Skeletal muscle satellite cell (primary cell): Measurements from ENCODE around the gene SCAMP2. TPM values are rescaled to one million over a fixed set of nuclear protein-coding genes. Genes with fewer than 3 reads are reported as not detected.
"Not testable (repeated sequence)": the region's sequence is repeated elsewhere in the genome, so short reads cannot be mapped to it uniquely, and the experiment has no call there.

Experiments used
- H3K27me3 ChIP-seq: 2 replicates; pipeline ENCODE4 v1.7.0; 2013; ENCODE audit warnings: low read length; ENCODE audit not compliant: control insufficient read depth, insufficient read depth
- H3K36me3 ChIP-seq: 2 replicates; pipeline ENCODE4 v1.7.0; 2013; ENCODE audit warnings: mild to moderate bottlenecking, control low read depth, low read length; ENCODE audit not compliant: insufficient read depth
- H3K4me1 ChIP-seq: 2 replicates; pipeline ENCODE4 v1.7.0; 2013; ENCODE audit warnings: low read length; ENCODE audit not compliant: control insufficient read depth, insufficient read depth
- H3K4me2 ChIP-seq: 2 replicates; pipeline ENCODE4 v1.7.0; 2013; ENCODE audit warnings: mild to moderate bottlenecking, low read length
- H3K4me3 ChIP-seq: 2 replicates; pipeline ENCODE4 v1.7.0; 2013; ENCODE audit warnings: low read length
- H3K9ac ChIP-seq: 2 replicates; pipeline ENCODE4 v1.7.0; 2013; ENCODE audit warnings: mild to moderate bottlenecking, low read depth, low read length, moderate library complexity
- H3K9me3 ChIP-seq: replicated peaks from 2 replicates; pipeline ENCODE4 v1.7.0; 2013; ENCODE audit warnings: mild to moderate bottlenecking, control low read depth, low read length
- total RNA-seq: library from RNA; depleted of rRNA; stranded (reverse); fragments of >200 nt; gene quantifications from 2 replicates; pipeline ENCODE4 v1.2.3, GENCODE V29; 2012; rRNA removed

SCAMP2 gene
- total RNA-seq: 17.2 and 26.6 TPM in 2 replicates

GRCh38 chr15:74873036-74873755, at the start of gene SCAMP2:
SCAMP2 (minus strand) TSS chr15:74873365; CDS start chr15:74873255, 110 bp downstream.
- peak within 1 kb of the TSS; percentile 91 for H3K4me3 ChIP-seq
- peaks cover 19% of the 10 kb centered on the region for H3K4me1 ChIP-seq
- peaks cover 4% of the 10 kb centered on the region for H3K36me3 ChIP-seq
- peak within 1 kb of the TSS; percentile 91 for H3K4me2 ChIP-seq
- H3K27me3 ChIP-seq: no peaks in the 10 kb centered on the region
- H3K9me3 ChIP-seq: no peaks in the 10 kb centered on the region
- peak within 1 kb of the TSS; percentile 93 for H3K9ac ChIP-seq

- Histone ChIP-seq H3K27me3 (no peaks in the 10 kb centered on the region), H3K9ac (no peak overlapping the region), H3K36me3 (peaks cover 49% of the 10 kb centered on the region), H3K4me2 (no peak overlapping the region), H3K4me3 (no peak overlapping the region), H3K9me3 (no peaks in the 10 kb centered on the region), H3K4me1 (no peaks in the 10 kb centered on the region)
Measured at GRCh38 chr15:74920456-74920855, 47.3 kb upstream of the SCAMP2 start.

DNA sequence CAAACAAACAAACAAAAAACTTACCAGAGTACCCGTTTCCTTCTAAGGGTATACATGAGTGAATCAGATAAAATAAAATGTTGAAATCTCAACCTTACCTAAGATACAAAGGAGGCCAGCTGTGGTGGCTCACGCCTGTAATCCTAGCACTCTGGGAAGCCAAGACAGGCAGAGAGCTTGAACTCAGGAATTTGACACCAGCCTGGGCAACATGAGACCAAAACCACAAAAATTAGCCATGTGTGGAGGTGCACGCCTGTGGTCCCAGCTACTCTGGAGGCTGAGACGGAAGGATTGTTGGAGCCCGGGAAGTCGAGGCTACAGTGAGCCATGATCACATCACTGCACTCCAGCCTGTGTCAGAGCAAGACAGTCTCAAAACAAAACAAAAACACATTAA, 44.5 kb upstream of the SCAMP2 start:
- H3K27me3 ChIP-seq: no peaks in the 10 kb centered on the region
- no peak overlapping the region for H3K4me3 ChIP-seq
- H3K4me1 ChIP-seq: no peaks in the 10 kb centered on the region
- no peaks in the 10 kb centered on the region for H3K9me3 ChIP-seq
- peaks cover 44% of the 10 kb centered on the region for H3K36me3 ChIP-seq
- H3K4me2 ChIP-seq: no peak overlapping the region
- H3K9ac ChIP-seq: no peak overlapping the region

DNA sequence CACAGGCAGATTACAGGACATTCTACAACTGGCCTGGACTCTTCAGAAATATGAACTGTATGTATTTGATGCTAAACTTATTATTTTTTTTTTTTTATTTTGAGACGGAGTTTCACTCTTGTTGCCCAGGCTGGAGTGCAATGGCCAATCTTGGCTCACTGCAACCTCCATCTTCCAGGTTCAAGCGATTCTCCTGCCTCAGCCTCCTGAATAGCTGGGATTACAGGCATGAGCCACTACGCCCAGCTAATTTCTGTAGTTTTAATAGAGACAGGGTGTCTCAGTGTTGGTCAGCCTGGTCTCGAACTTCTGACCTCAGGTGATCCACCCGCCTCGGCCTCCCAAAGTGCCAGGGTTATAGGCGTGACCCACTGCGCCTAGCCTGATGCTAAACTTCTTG, 40.6 kb upstream of the SCAMP2 start:
- H3K4me3 ChIP-seq, H3K9me3 ChIP-seq, H3K9ac ChIP-seq, H3K4me2 ChIP-seq, H3K27me3 ChIP-seq, H3K4me1 ChIP-seq: not testable (repeated sequence)
- peaks cover 27% of the 10 kb centered on the region for H3K36me3 ChIP-seq

DNA sequence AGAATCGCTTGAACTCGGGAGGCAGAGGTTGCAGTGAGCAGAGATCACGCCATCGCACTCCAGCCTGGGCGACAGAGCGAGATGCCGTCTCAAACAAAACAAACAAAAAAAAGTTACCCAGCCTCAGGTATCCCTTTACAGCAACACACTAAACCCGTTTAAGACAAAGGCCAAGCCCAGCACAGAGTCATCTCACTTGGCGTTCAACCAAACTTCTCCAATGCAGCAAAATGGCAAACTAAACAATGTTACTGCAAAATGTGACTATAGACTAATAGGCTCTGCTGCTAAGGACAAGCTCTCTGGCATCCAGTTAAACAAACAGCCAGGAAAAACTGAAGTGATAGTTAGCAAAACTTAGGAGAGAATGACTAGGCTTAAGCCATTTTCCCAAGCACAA, 39.9 kb upstream of the SCAMP2 start:
- no peak overlapping the region for H3K9ac ChIP-seq
- no peaks in the 10 kb centered on the region for H3K9me3 ChIP-seq
- peaks cover 20% of the 10 kb centered on the region for H3K36me3 ChIP-seq
- H3K4me2 ChIP-seq: no peak overlapping the region
- no peaks in the 10 kb centered on the region for H3K4me1 ChIP-seq
- H3K27me3 ChIP-seq: no peaks in the 10 kb centered on the region
- no peak overlapping the region for H3K4me3 ChIP-seq

DNA sequence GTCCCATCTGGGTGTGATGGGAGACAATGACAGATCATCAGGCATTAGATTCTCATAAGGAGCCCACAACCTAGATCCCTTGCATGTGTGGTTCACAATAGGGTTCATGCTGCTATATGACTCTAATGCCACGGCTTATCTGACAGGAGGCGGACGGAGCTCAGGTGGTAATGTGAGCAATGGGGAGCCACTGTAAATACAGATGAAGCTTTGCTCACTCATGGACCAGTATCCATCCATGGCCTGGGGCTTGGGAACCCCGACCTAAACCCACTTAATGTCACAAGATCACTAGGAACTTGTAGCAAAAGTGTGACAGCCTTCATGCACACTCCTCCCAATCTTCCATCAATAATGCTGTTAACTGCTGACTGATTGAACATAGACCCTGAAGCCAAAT, 35.5 kb upstream of the SCAMP2 start:
- Histone ChIP-seq H3K4me3 (no peak overlapping the region), H3K4me2 (no peak overlapping the region), H3K27me3 (no peaks in the 10 kb centered on the region), H3K36me3 (peaks cover 24% of the 10 kb centered on the region), H3K9ac (no peak overlapping the region), H3K4me1 (peaks cover 25% of the 10 kb centered on the region), H3K9me3 (no peaks in the 10 kb centered on the region)

DNA sequence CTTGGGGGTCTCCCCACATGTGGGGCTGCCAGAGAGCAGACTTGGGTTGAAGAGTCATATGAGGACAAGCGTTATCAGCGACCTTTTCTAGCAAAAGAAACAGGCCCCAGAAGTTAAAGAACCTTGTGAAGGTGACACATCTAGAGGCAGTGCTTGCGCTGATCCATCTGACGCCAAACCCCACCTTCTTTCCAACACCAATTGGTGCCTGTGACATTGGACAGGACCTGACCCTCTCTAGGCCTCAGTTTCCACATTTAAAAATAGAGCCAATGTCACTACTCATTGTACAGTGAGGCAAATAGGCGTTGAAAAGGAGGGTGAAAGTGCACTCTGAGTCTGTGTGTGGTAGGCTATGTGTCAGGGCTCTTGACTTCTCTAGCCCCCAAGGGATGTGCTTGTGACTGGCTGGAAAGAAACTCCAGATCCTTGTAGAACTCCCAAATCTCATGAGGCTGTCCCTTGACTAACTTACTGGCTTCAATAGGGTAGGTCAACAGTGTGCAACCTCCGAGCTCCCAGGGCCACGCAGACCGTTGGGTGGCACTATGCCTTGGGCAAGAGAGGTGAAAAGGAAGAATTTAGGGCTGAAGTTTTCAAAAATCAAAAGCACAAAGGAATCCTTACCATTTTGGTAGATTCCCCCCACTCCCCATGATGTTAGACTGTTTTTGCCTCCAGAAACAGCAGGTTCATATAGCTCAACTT, 34.2 kb upstream of the SCAMP2 start:
- Histone ChIP-seq H3K36me3 (peaks cover 28% of the 10 kb centered on the region), H3K4me1 (peaks cover 27% of the 10 kb centered on the region), H3K9ac (peak overlapping the region; percentile 94), H3K9me3 (no peaks in the 10 kb centered on the region), H3K4me2 (peak overlapping the region; percentile 81), H3K4me3 (peak overlapping the region; percentile 82), H3K27me3 (no peaks in the 10 kb centered on the region)

GRCh38 chr15:74906450-74907162, 33.4 kb upstream of the SCAMP2 start, which contains the start of gene FAM219B:
FAM219B (minus strand) TSS chr15:74906851; CDS start chr15:74906800, 51 bp downstream.
- Histone ChIP-seq H3K27me3 (no peaks in the 10 kb centered on the region), H3K9me3 (no peaks in the 10 kb centered on the region), H3K4me3 (peak within 1 kb of the TSS; percentile 82), H3K4me1 (peaks cover 27% of the 10 kb centered on the region), H3K4me2 (peak within 1 kb of the TSS; percentile 81), H3K9ac (peak within 1 kb of the TSS; percentile 94), H3K36me3 (peaks cover 29% of the 10 kb centered on the region)

GRCh38 chr15:74906067-74906449, 32.9 kb upstream of the SCAMP2 start:
- Histone ChIP-seq H3K4me2 (peak overlapping the region; percentile 81), H3K9me3 (no peaks in the 10 kb centered on the region), H3K4me1 (peaks cover 30% of the 10 kb centered on the region), H3K27me3 (no peaks in the 10 kb centered on the region), H3K9ac (peak overlapping the region; percentile 94), H3K4me3 (peak overlapping the region; percentile 82), H3K36me3 (peaks cover 31% of the 10 kb centered on the region)

DNA sequence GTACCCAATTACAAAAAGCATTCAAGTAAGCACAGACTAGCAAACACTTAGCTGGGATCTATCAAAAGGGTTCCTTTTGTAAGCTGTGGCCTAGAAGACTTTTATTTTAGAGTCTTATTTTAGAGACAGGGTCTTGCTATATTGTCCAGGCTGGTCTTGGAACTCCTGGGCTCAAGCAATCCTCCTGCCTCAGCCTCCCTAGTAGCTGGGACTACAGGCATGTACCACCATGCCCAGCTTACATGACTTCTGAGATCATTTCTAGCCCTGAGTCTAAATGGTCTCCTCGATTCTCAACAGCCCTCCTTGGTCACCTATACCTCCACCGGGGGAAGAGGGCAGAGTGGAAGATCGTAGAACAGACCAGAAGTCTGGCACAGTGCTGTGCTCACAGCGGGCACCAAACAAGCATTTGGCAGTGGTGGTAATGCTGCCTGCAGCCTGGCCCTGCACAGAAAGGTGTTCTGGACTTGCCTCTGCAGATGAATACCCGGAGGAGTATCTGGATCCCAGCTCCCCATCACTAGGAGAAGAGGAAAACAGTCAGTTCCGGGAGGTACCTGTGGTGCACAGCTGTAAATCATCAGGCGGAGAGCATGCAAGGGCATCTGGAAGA, 31.1 kb upstream of the SCAMP2 start:
- H3K36me3 ChIP-seq: peaks cover 49% of the 10 kb centered on the region
- peak overlapping the region; percentile 81 for H3K4me2 ChIP-seq
- H3K9ac ChIP-seq: no peak overlapping the region
- peak overlapping the region; percentile 82 for H3K4me3 ChIP-seq
- no peaks in the 10 kb centered on the region for H3K27me3 ChIP-seq
- no peaks in the 10 kb centered on the region for H3K9me3 ChIP-seq
- H3K4me1 ChIP-seq: peaks cover 30% of the 10 kb centered on the region

GRCh38 chr15:74903676-74904075, 30.5 kb upstream of the SCAMP2 start:
- H3K4me1 ChIP-seq: peaks cover 30% of the 10 kb centered on the region

More at GRCh38 chr15:74903676-74904075, 30.5 kb upstream of the SCAMP2 start:
- no peaks in the 10 kb centered on the region for H3K27me3 ChIP-seq
- H3K36me3 ChIP-seq: peaks cover 55% of the 10 kb centered on the region
- H3K9me3 ChIP-seq: no peaks in the 10 kb centered on the region
- H3K4me2 ChIP-seq: no peak overlapping the region
- no peak overlapping the region for H3K4me3 ChIP-seq
- no peak overlapping the region for H3K9ac ChIP-seq
